ENCODE data around the gene RAB3C. TPM values are rescaled to one million over a fixed set of nuclear protein-coding genes. Genes with fewer than 3 reads are reported as not detected.

Gene RAB3C
- total RNA-seq, 1 experiment from 2014 or later = not detected

DNA sequence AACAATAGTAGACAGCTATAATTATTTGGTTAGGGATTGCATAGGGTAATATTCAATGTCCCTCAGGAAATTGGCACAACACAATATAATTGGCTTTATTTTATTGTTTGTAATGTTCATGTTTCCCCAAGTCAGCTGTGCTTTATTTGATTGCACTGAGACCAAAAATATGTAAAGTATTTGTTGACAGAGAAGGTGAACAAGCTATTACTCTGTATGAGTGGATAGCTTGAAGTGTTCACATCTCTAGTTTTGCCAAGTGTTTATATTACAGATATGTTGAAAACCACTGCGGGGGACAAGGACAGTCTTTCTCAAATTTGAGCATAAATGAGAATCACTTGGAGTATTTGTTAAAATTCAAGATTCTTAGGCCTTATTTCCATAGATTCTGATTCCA is 83.3 kb downstream of the RAB3C start:
- H3K4me1 ChIP-seq (ENCODE audit: control insufficient read depth, insufficient read depth, low read length) = no peaks in the 10 kb centered on the region
- H3K36me3 ChIP-seq (ENCODE audit: control insufficient read depth, insufficient read depth, low read length) = no peaks in the 10 kb centered on the region
- CTCF ChIA-PET = no interaction called here
- in situ Hi-C loops (cut with HindIII; ENCODE audit: low pct_unique_long_range_greater_than_20kb, low sequenced_read_pairs) = no loop called here
- DNase-seq (ENCODE audit: low read depth, low spot score) (no peak), ATAC-seq (no peak)
- POLR2A ChIA-PET = no interaction called here
- no peak overlapping the region for H3K27ac ChIP-seq (ENCODE audit: low read length)
- no peak overlapping the region for H3K4me3 ChIP-seq (ENCODE audit: low read depth in 2 of 2, low read length in 2 of 2)
- no peaks in the 10 kb centered on the region for H3K9me3 ChIP-seq (ENCODE audit: control insufficient read depth, insufficient read depth, low read depth, low read length)
- intact Hi-C loops (cut with micrococcal nuclease; ENCODE audit: unreplicated experiment) = no loop called here
- H3K27me3 ChIP-seq (ENCODE audit: control insufficient read depth, insufficient read depth, low read length) = no peaks in the 10 kb centered on the region
- no peak for TF ChIP-seq POLR2AphosphoS5 (IDR thresholded peaks at IDR 0.05; ENCODE audit: low read depth, low read length)
- TF ChIP-seq, protein P1, sequence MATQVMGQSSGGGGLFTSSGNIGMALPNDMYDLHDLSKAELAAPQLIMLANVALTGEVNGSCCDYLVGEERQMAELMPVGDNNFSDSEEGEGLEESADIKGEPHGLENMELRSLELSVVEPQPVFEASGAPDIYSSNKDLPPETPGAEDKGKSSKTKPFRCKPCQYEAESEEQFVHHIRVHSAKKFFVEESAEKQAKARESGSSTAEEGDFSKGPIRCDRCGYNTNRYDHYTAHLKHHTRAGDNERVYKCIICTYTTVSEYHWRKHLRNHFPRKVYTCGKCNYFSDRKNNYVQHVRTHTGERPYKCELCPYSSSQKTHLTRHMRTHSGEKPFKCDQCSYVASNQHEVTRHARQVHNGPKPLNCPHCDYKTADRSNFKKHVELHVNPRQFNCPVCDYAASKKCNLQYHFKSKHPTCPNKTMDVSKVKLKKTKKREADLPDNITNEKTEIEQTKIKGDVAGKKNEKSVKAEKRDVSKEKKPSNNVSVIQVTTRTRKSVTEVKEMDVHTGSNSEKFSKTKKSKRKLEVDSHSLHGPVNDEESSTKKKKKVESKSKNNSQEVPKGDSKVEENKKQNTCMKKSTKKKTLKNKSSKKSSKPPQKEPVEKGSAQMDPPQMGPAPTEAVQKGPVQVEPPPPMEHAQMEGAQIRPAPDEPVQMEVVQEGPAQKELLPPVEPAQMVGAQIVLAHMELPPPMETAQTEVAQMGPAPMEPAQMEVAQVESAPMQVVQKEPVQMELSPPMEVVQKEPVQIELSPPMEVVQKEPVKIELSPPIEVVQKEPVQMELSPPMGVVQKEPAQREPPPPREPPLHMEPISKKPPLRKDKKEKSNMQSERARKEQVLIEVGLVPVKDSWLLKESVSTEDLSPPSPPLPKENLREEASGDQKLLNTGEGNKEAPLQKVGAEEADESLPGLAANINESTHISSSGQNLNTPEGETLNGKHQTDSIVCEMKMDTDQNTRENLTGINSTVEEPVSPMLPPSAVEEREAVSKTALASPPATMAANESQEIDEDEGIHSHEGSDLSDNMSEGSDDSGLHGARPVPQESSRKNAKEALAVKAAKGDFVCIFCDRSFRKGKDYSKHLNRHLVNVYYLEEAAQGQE (IDR thresholded peaks at IDR 0.05; ENCODE audit: insufficient read depth in 1 of 2, low read depth in 2 of 2, low read length in 1 of 2) = no peak
- TF ChIP-seq TCF7L2 (IDR thresholded peaks at IDR 0.05; ENCODE audit: low read depth, low read length) = no peak
- no peak for TF ChIP-seq SIN3A (IDR thresholded peaks at IDR 0.05; ENCODE audit: borderline replicate concordance, insufficient read depth, low read depth, low read length)
- TF ChIP-seq, protein P2, sequence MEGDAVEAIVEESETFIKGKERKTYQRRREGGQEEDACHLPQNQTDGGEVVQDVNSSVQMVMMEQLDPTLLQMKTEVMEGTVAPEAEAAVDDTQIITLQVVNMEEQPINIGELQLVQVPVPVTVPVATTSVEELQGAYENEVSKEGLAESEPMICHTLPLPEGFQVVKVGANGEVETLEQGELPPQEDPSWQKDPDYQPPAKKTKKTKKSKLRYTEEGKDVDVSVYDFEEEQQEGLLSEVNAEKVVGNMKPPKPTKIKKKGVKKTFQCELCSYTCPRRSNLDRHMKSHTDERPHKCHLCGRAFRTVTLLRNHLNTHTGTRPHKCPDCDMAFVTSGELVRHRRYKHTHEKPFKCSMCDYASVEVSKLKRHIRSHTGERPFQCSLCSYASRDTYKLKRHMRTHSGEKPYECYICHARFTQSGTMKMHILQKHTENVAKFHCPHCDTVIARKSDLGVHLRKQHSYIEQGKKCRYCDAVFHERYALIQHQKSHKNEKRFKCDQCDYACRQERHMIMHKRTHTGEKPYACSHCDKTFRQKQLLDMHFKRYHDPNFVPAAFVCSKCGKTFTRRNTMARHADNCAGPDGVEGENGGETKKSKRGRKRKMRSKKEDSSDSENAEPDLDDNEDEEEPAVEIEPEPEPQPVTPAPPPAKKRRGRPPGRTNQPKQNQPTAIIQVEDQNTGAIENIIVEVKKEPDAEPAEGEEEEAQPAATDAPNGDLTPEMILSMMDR (IDR thresholded peaks at IDR 0.05) = no peak
- BruUV-seq (replicated peaks) = no TSS peak

DNA sequence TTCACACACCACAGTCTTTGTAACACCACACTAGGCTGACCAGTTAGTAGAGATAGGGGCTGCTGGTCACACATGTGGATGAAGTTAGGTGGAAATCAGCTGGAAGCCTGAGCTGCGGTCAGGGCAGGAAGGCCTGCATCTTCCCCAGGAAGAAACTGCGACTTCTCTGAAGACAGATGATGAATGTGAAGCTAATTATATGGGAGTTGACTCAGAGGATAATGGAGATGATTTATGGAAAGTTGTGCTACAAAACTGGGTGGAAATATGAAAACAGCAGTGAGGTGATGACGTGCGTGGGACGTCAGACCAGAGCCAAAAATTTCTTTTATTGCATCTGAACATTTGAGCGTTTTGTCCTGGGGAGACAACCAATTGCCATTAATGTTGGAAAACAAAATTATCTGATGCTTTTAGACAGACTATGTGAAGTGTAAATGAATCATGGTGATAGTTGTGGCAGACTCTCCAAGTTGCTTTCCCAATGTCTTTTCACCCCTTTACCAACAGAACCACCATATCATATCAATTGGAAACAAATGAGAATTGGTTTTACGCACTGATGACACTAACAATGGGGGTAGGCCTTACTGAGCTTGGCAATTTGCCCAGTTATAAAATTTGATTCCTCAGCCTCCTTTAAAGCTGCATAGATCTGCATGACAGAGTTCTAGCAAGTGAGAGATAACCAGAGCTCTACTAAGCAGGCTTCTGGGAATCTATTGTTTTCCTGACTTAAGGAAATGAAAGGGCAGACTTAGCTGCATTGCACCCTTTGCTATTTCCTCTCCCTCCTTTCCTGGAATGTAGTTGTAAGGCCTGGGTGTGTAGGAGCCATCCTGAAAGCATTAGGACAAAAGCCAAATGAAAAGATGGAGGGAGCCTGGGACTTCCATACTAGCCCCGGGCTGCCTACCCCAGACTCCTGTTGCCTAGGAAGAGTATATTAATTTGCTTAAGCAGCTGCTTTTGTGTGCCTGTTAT is 84.0 kb downstream of the RAB3C start:
- no TSS peak for BruUV-seq (replicated peaks)
- POLR2A ChIA-PET = no interaction called here
- Histone ChIP-seq H3K27me3 (ENCODE audit: control insufficient read depth, insufficient read depth, low read length) (no peaks in the 10 kb centered on the region), H3K4me1 (ENCODE audit: control insufficient read depth, insufficient read depth, low read length) (no peaks in the 10 kb centered on the region), H3K27ac (ENCODE audit: low read length) (no peak overlapping the region), H3K4me3 (ENCODE audit: low read depth in 2 of 2, low read length in 2 of 2) (no peak overlapping the region), H3K36me3 (ENCODE audit: control insufficient read depth, insufficient read depth, low read length) (no peaks in the 10 kb centered on the region), H3K9me3 (ENCODE audit: control insufficient read depth, insufficient read depth, low read depth, low read length) (no peaks in the 10 kb centered on the region)
- CTCF ChIA-PET = no interaction called here
- ATAC-seq (no peak), DNase-seq (ENCODE audit: low read depth, low spot score) (no peak)
- intact Hi-C loops (cut with micrococcal nuclease; ENCODE audit: unreplicated experiment) (no loop called here), in situ Hi-C loops (cut with HindIII; ENCODE audit: low pct_unique_long_range_greater_than_20kb, low sequenced_read_pairs) (no loop called here)
- TF ChIP-seq, protein P2 (IDR thresholded peaks at IDR 0.05) = no peak
- TF ChIP-seq POLR2AphosphoS5 (IDR thresholded peaks at IDR 0.05; ENCODE audit: low read depth, low read length) (no peak), TCF7L2 (IDR thresholded peaks at IDR 0.05; ENCODE audit: low read depth, low read length) (no peak), SIN3A (IDR thresholded peaks at IDR 0.05; ENCODE audit: borderline replicate concordance, insufficient read depth, low read depth, low read length) (no peak)
- TF ChIP-seq, protein P1 (IDR thresholded peaks at IDR 0.05; ENCODE audit: insufficient read depth in 1 of 2, low read depth in 2 of 2, low read length in 1 of 2) = no peak

Measured in Panc1 (cell line).